OCI-LY3 (cell line): ENCODE measurements around the gene ACCSL.

ENCODE experiments used
- CTCF ChIP-seq: fragments of 200-600, 300-600 bp; sonication (generic); IDR thresholded peaks from 2 replicates; pipeline ENCODE4 v1.5.1; 2014; ENCODE audit warnings: antibody characterized with exemption, low read length, low read depth
- EZH2phosphoT487 ChIP-seq: fragments of 200-600 bp; shearing (Covaris generic); IDR thresholded peaks from 2 replicates; pipeline ENCODE4 v1.6.1; 2018; ENCODE audit warnings: antibody characterized with exemption, mixed run types, low read depth

- TF ChIP-seq CTCF (no peak), EZH2phosphoT487 (no peak)
These were observed 22.1 kb upstream of the ACCSL start for GRCh38 chr11:44025727-44026126.
